Gastrocnemius medialis (tissue), 4 donors: ENCODE measurements around the gene MAFB.

Experiments
- POLR2A ChIP-seq, 2 donors: fragments of 450-650 bp; IDR thresholded peaks; one replicate each; pipeline ENCODE4 v1.6.1; 2017; ENCODE audit warnings: antibody characterized with exemption in 2 of 2, mild to moderate bottlenecking in 2 of 2, moderate library complexity in 2 of 2
- TF ChIP-seq, protein P1 (sequence below), 5 experiments: fragments of 450-650 bp in 3 of 5; fragments of 200-600 bp in 2 of 5; sonication (generic) in 2 of 5; IDR thresholded peaks in 4 of 5; conservative IDR thresholded peaks in 1 of 5; 1 replicate in 4 of 5; 2 replicates in 1 of 5; pipeline ENCODE4 v1.5.1; 2016 to 2019; ENCODE audit warnings: antibody characterized with exemption in 5 of 5, mild to moderate bottlenecking in 3 of 5, moderate library complexity in 3 of 5

DNA sequence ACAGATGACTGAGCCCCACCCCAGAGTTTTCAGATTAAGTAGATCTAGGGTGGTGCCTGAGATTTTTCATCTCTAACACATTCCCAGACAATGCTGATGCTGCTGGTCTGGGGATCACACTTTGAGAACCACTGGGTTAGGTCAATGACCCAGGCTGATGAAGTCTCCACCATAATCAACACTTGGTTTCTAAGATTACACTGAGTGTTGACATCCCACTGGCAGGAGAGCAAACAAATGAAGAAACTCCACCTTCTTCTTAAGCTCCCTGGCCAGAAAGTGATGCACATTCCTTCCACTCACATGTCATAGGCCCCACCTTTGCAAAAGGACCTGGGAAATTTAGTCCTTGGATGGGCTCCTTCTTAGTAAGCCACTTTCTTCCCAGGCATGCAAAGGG, 53.1 kb downstream of the MAFB start:
- TF ChIP-seq, protein P1, sequence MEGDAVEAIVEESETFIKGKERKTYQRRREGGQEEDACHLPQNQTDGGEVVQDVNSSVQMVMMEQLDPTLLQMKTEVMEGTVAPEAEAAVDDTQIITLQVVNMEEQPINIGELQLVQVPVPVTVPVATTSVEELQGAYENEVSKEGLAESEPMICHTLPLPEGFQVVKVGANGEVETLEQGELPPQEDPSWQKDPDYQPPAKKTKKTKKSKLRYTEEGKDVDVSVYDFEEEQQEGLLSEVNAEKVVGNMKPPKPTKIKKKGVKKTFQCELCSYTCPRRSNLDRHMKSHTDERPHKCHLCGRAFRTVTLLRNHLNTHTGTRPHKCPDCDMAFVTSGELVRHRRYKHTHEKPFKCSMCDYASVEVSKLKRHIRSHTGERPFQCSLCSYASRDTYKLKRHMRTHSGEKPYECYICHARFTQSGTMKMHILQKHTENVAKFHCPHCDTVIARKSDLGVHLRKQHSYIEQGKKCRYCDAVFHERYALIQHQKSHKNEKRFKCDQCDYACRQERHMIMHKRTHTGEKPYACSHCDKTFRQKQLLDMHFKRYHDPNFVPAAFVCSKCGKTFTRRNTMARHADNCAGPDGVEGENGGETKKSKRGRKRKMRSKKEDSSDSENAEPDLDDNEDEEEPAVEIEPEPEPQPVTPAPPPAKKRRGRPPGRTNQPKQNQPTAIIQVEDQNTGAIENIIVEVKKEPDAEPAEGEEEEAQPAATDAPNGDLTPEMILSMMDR (IDR thresholded peaks at IDR 0.05 in 4 of 5, conservative IDR thresholded peaks at IDR 0.05 in 1 of 5), result no peak
- TF ChIP-seq POLR2A (IDR thresholded peaks at IDR 0.05), result no peak
